Calu3 (cell line): Measurements from ENCODE around the gene AKAP13. TPM values are rescaled to one million over a fixed set of nuclear protein-coding genes. Genes with fewer than 3 reads are reported as not detected.

ENCODE experiments used
- BruUV-seq: library from RNA; stranded (reverse); fragments of 400-500 nt; replicated peaks from 2 replicates; lab custom pipeline; 2021; lab: Mats Ljungman, UMichigan
- CTCF ChIA-PET: fragments of 300-600 bp; sonication (Branson Sonifier 250); formaldehyde crosslinking; loops from one replicate; lab custom pipeline; 2022; ENCODE audit warnings: antibody characterized with exemption; lab: Charles Lee
- DNase-seq: peaks from one replicate; pipeline ENCODE4 v3.0.0; 2022
- H3K27ac Mint-ChIP-seq: one replicate; pipeline ENCODE4 v1.8.0; 2022; ENCODE audit warnings: mixed read lengths; ENCODE audit not compliant: unreplicated experiment
- H3K27me3 Mint-ChIP-seq: one replicate; pipeline ENCODE4 v1.8.0; 2022; ENCODE audit warnings: mixed read lengths; ENCODE audit not compliant: unreplicated experiment
- H3K36me3 Mint-ChIP-seq: one replicate; pipeline ENCODE4 v1.8.0; 2022; ENCODE audit warnings: mild to moderate bottlenecking, moderate library complexity, mixed read lengths; ENCODE audit not compliant: insufficient read depth, unreplicated experiment
- H3K4me1 Mint-ChIP-seq: one replicate; pipeline ENCODE4 v1.8.0; 2022; ENCODE audit warnings: mild to moderate bottlenecking, low read depth, mixed read lengths; ENCODE audit not compliant: unreplicated experiment
- H3K4me3 Mint-ChIP-seq: one replicate; pipeline ENCODE4 v1.8.0; 2022; ENCODE audit warnings: mild to moderate bottlenecking, low read depth, moderate library complexity, mixed read lengths; ENCODE audit not compliant: unreplicated experiment
- H3K9me3 Mint-ChIP-seq: one replicate; pipeline ENCODE4 v1.8.0; 2022; ENCODE audit warnings: low read depth, mixed read lengths; ENCODE audit not compliant: unreplicated experiment
- CTCF ChIP-seq: fragments of 200-600 bp; IDR thresholded peaks from one replicate; pipeline ENCODE4 v1.8.0; 2022; ENCODE audit warnings: antibody characterized with exemption; ENCODE audit not compliant: unreplicated experiment
- intact Hi-C: fragments of 100-400 bp; cut with micrococcal nuclease; formaldehyde crosslinking; loops from one replicate; pipeline ENCODE4 v1.10.0; 2022; ENCODE audit not compliant: unreplicated experiment
- total RNA-seq: library from RNA; stranded (reverse); gene quantifications from 2 replicates; pipeline ENCODE4 v1.2.3, GENCODE V29; 2022

Gene AKAP13
- total RNA-seq, 1 experiment from 2014 or later: 145 TPM

- H3K27me3 Mint-ChIP-seq: no peaks in the 10 kb centered on the region
- H3K4me3 Mint-ChIP-seq: no peak overlapping the region
- peaks cover 5% of the 10 kb centered on the region for H3K36me3 Mint-ChIP-seq
- H3K4me1 Mint-ChIP-seq: peaks cover 39% of the 10 kb centered on the region
- no TSS peak for BruUV-seq
- no peak for DNase-seq
- no peaks in the 10 kb centered on the region for H3K9me3 Mint-ChIP-seq
- no peak for TF ChIP-seq CTCF
- CTCF ChIA-PET: no interaction called here
- H3K27ac Mint-ChIP-seq: no peak overlapping the region
- intact Hi-C loops: no loop called here
Observed at GRCh38 chr15:85571780-85572179, 191.4 kb downstream of the AKAP13 start.

- no TSS peak for BruUV-seq
- Mint-ChIP-seq H3K36me3 (peaks cover 27% of the 10 kb centered on the region), H3K9me3 (no peaks in the 10 kb centered on the region), H3K27me3 (no peaks in the 10 kb centered on the region), H3K4me1 (peaks cover 38% of the 10 kb centered on the region), H3K4me3 (no peak overlapping the region), H3K27ac (no peak overlapping the region)
- no peak for TF ChIP-seq CTCF
- no peak for DNase-seq
- intact Hi-C loops: no loop called here
- CTCF ChIA-PET: no interaction called here
Observed at GRCh38 chr15:85576392-85576791, 196.0 kb downstream of the AKAP13 start.

- DNase-seq: peak; percentile 37
- Mint-ChIP-seq H3K27ac (peak overlapping the region; percentile 76), H3K9me3 (no peaks in the 10 kb centered on the region), H3K4me1 (peaks cover 52% of the 10 kb centered on the region), H3K27me3 (no peaks in the 10 kb centered on the region), H3K36me3 (peaks cover 54% of the 10 kb centered on the region), H3K4me3 (peak overlapping the region; percentile 75)
- CTCF ChIA-PET: interaction anchor here (1.2 to 3.2 kb wide), 4 partner anchors 10 to 51 kb away, joined by 4 to 19 read pairs (median 12); no protein-coding TSS in a partner anchor
- TF ChIP-seq CTCF: no peak
- no TSS peak for BruUV-seq
- intact Hi-C loops: loop anchor here (1.0 kb wide), 1 partner anchor 16 kb away; no protein-coding TSS in a partner anchor
Observed at GRCh38 chr15:85578941-85579701, 198.7 kb downstream of the AKAP13 start.

GRCh38 chr15:85579957-85580694 is 199.7 kb downstream of the AKAP13 start:
- Mint-ChIP-seq H3K9me3 (no peaks in the 10 kb centered on the region), H3K4me1 (peaks cover 62% of the 10 kb centered on the region), H3K27ac (peak overlapping the region; percentile 76), H3K4me3 (peak overlapping the region; percentile 75), H3K36me3 (peaks cover 58% of the 10 kb centered on the region), H3K27me3 (no peaks in the 10 kb centered on the region)
- no peak for TF ChIP-seq CTCF
- CTCF ChIA-PET: interaction anchor here (0.5 to 3.2 kb wide), 13 partner anchors 9 to 290 kb away, joined by 3 to 19 read pairs (median 4); no protein-coding TSS in a partner anchor
- no TSS peak for BruUV-seq
- DNase-seq: peak; percentile 70
- intact Hi-C loops: loop anchor here (1.0 to 10.0 kb wide), 2 partner anchors 17 to 245 kb away; no protein-coding TSS in a partner anchor
